GM21381 (cell line): ENCODE measurements around the gene KCNQ5.

ENCODE experiments used
- ATAC-seq: cut with Tn5 transposase; IDR thresholded peaks from one replicate; pipeline ENCODE4 v1.9.1; 2021; ENCODE audit warnings: mild to moderate bottlenecking, moderate library complexity; ENCODE audit not compliant: unreplicated experiment

KCNQ5 gene

DNA sequence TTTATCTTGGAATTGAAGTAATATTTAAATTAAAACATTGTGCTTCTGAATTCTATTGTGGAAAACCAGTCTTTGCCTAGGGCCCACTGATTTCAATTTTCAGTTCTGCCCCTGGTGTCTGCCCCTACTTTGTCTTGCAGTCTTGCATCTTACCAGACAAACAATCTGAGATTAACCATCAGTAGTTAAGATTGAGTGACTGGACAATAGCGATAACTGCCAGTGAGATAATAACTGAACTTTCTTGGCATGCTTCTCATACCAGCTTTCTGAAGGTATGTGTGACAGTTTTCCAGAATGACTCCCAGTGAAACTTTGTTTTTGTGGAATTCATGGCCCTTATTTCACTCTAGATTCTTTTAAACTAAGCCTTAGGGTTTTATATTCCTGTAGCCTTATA is 53.5 kb downstream of the KCNQ5 start:
- ATAC-seq: no peak

DNA sequence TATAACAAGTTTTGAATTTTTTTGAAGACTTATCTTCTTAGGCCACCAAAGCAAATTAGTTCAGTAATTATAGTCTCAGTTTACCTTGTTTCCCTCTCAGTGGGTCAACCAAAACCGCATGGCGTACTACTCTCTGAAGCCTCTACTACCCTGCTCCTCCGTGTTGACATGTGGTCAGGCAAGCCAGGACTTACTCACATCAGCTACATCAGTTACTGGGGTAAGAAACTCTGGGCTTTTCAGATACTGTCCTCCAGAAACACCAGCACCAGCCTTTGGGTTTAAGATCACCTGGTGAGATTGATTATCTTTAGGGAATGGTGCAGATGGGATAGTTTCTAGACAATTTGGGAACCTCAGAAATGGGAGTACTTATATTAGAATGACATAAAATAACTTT is 55.1 kb downstream of the KCNQ5 start:
- no peak for ATAC-seq

DNA sequence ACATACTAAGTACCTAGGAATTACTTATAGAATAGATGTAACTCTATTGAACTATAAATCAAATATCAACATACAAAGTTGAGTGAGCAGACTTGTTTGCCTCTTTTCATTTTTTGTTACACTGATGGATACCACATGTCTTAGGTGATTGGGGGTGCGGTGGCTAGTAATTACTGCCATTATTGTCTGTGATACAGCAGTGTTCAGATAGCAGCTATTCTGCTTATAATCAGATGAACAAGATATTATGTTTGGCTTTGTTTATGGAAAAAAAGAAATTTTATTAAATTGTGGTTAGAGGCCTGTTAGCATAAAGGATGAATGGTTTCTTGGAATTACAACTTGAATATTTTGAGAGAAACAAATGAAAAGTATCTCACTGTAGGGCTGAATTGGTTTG is 55.9 kb downstream of the KCNQ5 start:
- no peak for ATAC-seq

DNA sequence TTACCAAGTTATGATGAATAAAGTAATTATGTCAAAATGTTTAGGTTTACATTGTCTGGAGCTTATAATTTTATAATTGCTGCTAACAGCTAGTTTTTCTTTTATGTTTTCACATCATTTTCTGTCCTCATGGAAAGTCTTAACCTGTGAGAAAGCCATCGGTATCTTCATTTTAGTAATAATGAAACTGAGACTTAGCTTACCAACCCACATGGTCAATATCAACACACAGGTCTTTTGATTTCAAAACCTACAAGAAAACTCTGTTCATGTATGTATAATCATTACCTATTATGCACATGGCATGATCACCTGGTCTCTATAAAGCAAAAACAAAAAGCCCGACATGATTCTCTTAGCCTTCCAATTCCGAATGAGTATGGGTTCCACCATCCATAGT is 61.9 kb downstream of the KCNQ5 start:
- peak; percentile 90 for ATAC-seq

DNA sequence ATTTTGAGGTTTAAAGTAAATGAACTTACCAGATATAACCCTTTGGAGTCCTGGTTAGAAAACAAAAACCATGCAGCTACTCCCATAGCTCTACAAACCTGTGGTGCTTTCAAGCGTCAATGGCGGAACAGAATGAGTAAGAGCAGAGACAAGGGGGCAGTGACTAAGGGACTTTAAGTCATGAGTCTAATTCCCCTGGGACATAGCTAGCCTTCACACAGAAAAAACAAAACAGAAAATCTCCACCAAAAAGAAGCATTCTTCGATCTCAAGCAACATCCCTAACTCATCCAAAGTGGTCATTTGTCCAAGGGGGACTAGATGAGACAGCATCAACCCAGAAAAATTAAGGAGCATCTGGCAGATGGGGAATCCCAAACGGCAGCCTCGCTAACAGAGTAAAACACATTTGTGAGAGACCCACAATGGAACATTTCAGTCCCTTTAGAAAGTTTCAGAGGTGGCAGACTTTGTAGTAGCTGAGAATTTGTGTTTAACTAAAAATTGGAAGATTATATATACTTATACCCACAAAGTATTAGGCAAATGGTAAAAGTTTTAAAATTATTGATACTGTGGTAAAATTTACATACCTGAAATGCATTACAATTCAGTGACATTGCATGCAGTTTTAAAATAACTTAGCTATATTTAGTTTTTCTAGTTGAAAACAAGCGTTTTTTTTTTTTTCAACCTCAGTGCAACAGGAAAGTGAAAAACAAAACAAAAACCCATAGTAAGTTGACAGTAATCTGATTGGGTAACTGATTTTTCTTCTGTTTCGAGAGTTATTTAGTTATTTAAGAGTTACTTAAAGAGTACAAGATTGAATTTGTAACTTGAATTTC is 67.5 kb downstream of the KCNQ5 start:
- peak; percentile 89 for ATAC-seq

DNA sequence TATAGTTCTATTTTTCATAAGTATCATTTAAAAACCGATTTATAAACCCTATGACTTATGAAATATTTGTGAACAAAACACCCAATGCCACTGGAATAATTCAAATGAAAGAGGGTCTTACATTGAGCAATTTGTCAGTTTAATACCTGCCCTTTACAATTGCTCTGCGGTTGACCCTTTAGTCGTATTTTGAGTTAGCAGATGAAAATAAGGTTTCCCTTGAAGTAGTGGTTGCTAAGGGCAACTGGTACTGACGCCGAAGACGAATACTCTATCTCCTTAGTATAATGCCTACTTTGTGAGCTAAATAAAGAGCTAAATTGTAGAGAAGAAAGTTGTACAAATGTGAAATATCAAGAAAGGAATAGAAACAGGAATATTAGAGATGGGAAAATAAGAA is 69.4 kb downstream of the KCNQ5 start:
- ATAC-seq: no peak

DNA sequence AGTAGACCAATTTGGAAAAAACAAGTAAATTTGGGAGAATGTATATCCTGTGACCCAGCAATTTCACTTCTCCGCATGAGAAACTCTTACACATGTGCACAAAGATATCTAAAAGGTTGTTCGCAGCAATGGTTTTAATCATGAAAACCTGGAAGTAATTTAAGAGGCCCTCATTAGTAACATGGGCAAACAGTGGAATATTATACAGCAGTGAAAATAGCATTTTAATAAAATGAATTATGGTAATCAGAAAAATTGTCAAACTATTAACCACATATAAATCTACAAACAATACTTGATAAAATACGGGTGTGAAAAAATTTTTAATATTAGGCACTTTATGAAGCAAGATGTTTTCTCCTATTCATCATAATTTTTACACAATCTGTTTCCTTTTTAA is 74.2 kb downstream of the KCNQ5 start:
- ATAC-seq: no peak

DNA sequence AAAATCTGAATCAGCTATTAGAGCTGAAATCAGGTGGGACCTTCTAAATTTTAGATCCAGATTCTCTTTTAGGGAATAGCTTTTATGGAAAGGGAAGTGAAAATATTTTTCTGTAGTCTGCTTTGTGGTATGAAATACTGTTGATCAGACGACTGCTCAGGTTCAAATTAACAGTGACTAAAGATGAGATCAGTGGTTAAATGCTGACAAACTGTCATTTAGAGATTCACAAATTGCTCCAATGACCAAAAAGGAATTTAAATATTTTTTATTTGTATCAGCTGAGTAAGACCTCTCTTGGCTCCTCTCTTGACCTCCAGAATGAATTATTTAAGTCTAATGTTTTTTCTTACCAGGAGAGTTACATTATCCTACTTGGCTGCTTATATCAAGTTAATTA is 77.3 kb downstream of the KCNQ5 start:
- ATAC-seq: no peak

DNA sequence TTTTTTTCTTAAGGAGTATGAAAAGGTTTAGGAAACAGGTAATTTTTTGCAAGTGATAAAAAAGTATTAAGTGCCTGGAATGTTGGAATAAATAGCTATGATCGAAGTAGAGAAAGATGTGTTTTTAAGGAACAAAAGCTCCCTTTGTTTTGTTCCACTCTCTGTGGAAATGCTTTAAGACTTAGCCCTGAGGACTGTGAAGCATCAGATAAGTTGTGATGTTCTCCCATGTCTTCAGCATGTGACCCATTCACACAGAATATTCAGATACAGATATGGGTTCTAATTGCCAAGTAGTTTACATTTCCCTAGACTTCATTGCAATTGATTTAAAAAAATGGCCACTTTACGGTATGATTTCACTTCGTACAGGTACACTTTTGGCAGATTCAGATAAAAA is 80.6 kb downstream of the KCNQ5 start:
- ATAC-seq: no peak

DNA sequence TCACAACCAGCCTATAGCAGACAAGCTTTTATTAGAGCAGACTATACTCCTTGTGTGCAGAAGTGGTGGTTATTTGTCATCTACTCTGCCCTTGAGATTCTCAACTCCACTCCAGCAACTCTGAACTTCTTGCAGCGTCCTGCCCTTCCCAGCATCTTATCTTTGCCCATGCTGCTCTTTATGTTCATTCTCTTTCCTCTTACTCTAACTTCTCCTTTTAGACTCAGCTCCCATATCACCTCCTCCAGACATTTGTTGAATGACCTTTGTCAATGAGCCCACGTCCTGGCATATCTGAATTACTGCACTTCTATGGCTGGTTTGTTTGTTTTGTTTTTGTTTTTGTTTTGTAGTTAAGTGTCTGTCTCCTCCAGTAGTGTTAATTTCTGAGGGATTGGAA is 81.2 kb downstream of the KCNQ5 start:
- ATAC-seq: no peak

DNA sequence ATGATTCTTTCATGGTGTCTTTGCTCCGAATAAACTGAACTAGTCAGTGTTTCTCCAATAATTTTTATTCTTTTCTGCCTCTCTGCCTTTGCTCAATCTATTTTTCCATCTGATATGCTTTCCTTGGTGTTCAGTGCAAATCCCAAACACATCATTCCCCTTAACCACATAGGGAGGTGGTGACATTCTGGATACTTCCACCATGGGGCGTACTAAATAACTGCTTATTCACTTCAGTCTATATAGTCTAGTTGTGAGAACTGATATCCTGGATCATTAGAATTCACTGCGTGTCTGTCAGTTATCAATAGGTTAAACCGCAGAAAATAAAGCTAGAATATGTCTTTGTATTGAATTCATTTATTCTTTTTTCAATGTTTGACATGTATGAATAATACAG is 83.1 kb downstream of the KCNQ5 start:
- no peak for ATAC-seq

DNA sequence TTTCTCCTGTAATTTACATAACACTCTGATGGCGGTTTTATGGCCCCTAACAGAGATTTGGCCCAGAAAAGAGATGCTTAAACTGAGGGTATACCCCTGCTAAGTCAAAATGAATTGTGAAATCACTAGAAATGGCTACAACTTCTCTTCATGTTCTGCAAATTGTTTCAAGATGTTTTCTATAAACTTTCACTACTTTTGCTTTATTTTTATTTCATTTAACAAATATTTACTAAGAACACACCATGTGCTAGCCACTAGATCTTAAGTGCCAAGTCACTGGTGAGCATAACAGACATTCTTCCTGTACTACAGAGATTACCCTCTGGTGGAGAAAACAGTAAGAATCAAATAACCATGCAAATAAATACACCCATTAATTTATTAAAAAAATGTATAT is 87.6 kb downstream of the KCNQ5 start:
- ATAC-seq: no peak

DNA sequence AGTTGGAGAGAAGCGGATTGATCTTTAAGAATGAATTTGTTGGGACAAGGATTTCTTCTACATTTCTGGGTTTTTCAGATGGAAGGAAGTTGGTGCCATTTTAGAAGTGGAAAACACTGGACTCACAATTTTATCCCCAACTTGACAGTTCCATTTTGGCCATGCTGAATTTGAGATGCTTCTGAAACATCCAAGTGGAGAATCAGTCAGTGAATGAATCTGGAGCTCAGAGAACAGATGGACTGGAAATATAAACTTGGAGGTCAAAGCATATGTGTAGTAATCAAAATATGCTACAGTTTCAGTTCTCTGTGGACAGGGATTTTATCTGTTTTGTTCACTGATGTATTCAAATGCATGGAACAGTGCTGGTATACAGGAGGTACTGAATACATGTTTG is 89.9 kb downstream of the KCNQ5 start:
- ATAC-seq: no peak

DNA sequence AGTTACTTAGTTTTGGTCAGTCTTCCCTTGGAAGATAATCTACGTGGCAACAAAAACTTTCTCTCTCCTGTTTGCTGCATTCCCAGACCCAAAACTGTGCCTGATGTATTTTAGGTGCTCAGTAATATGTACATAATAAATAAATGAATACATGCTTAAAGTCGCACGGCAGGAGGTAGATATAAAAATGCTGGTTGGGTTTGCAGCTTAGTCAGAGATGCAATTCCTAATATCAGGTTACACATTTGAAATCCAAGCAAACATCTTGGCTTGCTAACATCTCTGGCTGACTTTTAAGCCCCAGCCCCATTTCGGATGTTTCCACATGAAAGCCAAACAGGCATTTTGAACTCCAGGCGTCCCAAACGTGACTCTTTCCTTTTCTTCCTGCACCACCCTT is 91.0 kb downstream of the KCNQ5 start:
- ATAC-seq: no peak

DNA sequence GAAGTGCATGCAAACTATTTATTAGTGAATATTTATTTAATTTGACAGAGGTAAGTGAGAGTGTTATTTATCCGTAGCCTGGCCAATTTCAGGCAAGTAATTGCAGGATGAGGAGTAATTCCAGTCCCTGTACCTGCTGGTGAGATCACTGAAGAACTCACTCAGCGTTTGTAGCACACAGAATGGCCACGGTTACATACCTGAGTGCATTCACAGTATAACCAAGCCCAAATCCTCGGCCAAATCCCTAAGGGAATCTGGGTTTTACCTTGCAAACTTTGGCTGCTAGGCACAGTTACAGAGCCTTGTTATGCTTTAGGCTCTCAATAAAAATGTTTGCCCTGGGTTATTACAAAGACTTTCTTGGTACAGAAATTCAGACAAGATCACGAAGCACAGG is 93.3 kb downstream of the KCNQ5 start:
- no peak for ATAC-seq

DNA sequence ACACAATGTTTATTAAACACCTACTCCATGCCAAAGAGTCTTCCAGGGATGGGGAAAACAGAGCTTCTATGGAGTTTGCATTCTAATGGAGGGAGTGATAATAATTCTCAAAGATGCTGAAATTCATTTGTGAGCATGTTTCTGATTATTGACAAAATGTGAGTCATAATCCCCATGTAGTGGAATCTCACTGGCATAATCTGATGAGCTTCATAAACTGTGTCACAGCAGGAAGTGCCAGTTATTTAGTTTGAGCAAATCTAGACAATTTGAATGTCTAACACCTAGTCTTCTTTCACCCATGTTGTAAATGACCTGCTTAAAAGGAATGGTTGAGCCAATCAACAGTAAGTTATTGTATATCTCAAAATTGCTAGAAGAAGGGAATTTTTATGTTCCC is 95.1 kb downstream of the KCNQ5 start:
- no peak for ATAC-seq

DNA sequence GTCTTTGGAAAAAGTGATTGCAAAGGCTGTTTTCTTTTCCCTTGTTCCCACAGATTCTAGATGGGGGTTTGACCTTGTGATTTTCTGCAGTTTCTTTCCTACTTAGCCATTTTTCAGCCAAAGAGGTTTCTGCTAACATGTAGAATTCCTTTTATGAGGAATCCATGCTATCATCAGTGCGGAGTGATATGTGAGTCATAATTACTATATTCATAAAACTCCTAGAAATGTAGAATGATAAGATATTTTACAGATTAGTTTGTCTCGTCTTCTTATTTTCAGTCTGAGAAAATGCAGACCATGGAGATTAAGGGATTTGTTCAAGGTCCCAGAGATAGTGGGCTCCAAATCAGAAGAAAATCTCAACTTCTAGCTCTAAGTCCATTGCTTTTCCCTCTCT is 98.6 kb downstream of the KCNQ5 start:
- ATAC-seq: no peak

DNA sequence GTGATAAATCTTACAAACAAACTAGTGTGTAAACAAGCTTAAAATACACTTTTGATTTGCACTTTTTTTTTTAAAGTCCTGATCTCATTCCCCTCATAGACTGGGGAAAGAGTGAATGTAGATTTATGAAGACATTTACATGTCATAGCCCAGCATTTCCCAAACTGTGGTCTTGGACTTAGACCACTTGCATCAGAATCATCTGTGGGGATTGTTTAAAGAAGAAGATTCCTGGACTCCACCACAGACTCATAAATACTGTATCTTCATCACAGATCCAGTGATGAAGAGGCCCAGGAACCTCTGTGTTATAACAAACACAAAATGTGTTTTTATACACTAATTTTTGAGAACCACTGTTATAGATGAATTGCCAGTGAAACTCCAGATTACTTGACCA is 99.5 kb downstream of the KCNQ5 start:
- no peak for ATAC-seq

DNA sequence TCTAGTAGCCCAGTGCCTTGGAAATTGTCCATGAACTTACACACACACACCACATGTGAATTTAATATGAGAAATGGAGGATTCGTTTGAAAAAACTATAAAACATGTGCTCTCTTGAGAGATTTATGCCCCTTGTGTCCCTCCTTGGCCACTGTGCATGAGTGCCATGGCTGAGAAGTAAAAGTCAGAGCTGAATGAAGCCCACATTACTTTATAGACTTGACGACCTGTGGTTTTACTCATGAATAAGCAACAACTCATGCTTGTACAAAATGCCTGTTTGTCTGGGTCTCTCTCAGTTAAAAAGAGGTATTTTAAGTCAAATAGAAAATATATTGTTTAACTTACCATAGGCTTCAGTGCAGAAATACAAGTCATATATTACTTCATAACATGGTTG is 102.7 kb downstream of the KCNQ5 start:
- ATAC-seq: peak; percentile 92

DNA sequence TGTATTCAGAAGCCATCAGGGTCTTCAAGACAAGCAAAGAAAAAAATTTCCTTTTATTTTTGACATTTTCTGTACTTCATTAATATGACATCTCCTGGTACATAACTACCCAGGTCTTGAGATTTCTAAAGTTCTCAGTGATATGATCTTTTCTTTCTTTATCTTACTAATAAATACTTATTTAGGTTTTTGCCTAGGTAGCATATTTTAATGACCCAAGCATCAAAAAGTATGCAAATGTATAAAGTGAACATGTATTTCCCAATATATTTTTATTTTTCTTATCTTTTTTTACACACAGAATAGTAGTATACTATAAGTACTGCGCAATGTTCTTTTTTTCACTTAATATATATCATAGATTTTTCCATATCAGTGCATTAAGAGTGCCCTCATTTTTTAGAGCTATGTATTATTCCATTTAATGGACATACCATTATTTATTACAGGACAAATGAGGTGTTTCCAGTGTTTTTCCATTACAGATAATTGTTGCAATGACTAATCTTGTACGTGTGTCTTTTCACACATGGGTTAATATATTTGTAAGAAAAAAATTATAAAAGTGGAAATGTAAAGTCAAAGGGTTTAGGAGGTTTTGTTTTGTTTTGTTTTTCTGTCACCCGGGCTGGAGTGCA is 107.0 kb downstream of the KCNQ5 start:
- ATAC-seq: no peak

DNA sequence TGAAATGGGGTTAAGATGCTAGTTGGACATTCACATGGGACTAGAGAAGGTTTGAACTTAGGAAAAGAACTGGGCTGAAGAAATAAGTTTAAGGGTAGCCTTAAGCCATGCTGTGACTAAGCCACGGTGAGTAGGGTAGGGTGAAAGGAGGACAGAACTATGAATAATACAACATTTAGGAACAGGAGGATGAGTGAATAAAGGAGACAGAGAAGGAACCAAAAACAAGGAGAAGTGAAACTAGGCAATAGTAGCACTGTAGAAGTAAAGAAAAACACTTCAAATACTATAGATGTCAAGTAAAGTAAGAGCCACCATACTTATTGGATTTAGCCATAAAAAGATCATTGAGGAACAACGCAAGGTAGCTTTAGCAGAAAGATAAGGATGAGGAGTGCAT is 111.2 kb downstream of the KCNQ5 start:
- ATAC-seq: no peak

DNA sequence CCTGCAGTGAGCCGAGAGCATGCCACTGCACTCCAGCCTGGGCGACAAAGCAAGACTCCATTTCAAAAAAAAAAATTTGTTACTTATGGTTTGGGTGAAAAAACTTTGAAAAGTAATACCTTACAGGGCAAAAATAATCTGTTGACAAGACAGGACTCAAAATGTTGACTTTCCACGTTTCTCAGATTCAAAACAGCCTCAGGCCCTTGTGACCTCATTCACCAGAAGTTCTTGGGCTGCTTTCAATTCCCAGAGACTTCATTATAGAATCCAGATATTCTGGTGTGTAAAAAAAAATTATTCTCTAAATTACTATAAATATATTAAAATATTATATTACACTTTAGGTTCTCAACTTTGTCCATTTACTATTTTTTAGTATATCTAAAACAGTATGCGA is 116.2 kb downstream of the KCNQ5 start:
- ATAC-seq: no peak

DNA sequence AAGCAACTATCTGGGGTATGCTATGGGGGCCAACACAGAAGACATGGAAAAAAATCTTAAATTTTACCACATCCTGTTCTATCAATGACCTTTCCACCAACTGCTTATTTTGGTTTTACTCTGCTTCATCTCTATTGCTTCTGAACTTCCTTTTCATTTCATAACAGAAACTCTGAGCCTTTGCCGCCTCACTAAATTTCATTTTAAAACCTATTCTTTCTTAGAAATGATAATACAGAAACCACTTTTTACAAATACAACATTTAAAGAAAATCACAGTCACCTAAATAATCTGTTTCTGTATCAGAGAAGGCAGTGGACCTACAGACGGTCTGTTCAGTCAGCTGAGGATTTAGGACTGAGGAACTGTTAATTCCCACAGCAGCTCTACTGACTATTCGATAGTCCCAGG is 117.5 kb downstream of the KCNQ5 start:
- ATAC-seq: peak; percentile 46
